Measurements from ENCODE around the gene ADAMTSL3.
"Not testable (repeated sequence)": the region's sequence is repeated elsewhere in the genome, so short reads cannot be mapped to it uniquely, and the experiment has no call there.

ADAMTSL3 gene

DNA sequence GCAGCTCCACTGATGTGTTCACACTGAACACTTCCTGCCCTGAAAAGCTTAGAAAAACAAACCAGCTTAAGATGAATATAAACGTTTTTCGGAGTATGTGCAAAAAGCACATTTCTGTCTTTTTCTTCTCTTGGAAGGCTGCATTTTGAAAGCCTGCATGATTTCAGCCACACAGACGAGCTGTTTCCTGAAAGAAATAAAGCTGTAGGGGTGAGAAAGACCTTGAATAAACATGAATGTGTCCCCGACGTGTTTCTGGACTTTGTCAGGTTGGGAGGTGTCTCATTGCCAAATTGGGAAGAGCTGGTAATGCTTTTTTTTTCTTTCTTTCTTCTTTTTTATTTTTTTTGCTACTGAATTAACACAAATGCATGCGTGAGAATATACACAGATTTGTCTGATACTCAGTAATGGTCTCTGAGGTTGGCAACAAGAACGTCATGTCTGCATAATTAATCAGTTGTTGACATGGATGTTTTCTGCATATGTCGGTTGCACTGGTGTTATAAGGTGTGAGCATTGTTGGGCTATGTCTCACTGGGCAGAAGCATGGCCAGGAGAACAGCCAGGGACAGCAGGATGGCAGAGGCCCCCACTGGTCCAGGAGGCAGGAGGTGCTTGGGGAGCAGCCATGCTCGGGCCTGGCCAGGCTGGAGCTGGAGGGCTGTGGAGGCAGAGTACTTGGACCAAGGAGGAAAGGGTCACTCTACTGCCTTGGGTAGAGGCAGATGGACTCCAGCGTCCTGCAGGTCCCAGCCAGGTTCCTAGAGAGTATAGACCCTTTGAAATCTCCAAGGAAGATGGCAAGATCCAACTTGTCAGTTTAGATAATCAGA, 39.0 kb downstream of the ADAMTSL3 start:
- DNase-seq, result no peak
- in situ Hi-C loops (cut with HindIII; ENCODE audit: low pct_ligation_motif_present, low pct_unique_long_range_greater_than_20kb, low sequenced_read_pairs), result no loop called here

DNA sequence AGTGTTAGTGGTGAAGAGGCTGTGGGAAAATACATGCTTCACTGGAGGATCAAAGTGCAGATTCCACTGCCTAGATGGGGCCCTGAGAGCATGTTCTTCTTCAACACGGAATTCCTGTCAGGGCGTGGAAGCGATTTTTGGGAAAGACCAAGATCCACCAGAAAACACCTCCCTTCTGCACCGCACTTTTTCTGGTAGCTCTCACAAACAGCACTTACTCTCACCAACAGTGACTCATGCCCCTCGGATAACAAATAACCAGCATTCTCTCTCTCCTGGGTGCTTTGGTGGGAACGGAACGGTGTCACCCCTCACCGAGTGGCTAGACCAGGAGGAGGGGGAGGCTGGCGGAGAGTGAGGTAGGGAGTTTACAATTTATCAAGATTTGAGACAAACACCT, 40.1 kb downstream of the ADAMTSL3 start:
- in situ Hi-C loops (cut with HindIII; ENCODE audit: low pct_ligation_motif_present, low pct_unique_long_range_greater_than_20kb, low sequenced_read_pairs), result no loop called here
- DNase-seq, result peak; percentile 78

DNA sequence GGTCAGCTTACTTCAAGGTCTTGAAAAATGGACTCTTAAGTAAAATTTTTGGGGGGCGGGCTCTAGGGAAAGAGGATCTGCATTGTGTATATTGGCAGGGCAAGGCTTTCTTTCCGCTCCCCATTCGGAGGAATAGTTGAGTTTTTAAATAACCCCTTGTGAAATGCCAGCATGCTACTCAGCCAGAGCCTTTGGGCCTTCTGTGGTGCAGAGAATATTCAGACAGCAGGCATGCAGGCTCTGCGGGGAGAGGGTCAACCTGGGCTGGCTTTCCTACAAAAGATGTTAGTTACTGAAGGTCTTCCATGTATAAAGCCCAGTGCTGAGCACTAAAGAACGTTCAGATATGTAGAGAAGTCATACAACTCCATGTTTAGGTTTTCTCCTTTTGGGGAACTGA, 40.6 kb downstream of the ADAMTSL3 start:
- in situ Hi-C loops (cut with HindIII; ENCODE audit: low pct_ligation_motif_present, low pct_unique_long_range_greater_than_20kb, low sequenced_read_pairs), result no loop called here
- peak; percentile 44 for DNase-seq

DNA sequence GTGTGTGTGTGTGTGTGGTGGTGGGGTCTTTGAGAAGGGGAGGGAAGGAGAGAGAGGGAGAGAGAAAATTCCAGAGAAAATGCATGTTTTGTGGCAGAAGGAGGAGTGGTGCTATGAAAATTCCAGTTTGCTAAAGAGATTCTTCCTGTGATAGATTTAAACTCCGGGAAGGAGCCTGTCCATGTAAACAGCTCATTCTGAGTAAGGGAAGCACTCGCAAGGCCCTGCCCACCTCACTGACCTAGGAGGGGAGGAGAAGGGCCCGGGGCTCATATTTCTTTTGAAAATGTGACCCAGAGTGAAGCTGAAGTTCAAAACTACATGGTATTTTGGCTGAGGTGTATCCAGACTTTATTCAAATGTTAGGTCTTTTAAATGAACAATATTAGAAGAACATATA, 41.3 kb downstream of the ADAMTSL3 start:
- DNase-seq, result peak; percentile 43
- in situ Hi-C loops (cut with HindIII; ENCODE audit: low pct_ligation_motif_present, low pct_unique_long_range_greater_than_20kb, low sequenced_read_pairs), result no loop called here

DNA sequence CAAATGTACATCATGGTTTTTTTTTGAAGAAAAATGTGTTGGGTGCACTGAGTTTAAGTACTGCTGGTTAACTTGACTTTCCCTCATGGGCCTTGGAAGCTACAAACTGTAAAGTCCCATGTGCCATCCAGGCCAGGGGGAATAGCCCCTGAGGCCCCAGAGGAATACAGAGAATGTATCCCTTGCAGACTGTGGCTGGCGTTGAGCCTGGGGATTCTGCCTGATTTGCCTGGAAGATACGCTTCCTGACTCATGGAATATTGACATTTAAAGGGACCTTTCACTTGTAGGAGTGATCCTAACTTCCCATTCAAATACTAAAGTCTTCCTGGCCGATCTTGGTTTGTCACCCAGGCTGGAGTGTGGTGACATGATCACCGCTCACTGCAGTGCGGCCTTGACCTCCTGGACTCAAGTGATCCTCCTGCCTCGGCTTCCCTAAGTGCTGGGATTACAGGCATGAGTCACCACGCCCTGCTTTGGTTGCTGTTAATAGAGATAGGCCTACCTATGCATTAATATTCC, 42.0 kb downstream of the ADAMTSL3 start:
- DNase-seq, result peak; percentile 9
- in situ Hi-C loops (cut with HindIII; ENCODE audit: low pct_ligation_motif_present, low pct_unique_long_range_greater_than_20kb, low sequenced_read_pairs), result no loop called here

DNA sequence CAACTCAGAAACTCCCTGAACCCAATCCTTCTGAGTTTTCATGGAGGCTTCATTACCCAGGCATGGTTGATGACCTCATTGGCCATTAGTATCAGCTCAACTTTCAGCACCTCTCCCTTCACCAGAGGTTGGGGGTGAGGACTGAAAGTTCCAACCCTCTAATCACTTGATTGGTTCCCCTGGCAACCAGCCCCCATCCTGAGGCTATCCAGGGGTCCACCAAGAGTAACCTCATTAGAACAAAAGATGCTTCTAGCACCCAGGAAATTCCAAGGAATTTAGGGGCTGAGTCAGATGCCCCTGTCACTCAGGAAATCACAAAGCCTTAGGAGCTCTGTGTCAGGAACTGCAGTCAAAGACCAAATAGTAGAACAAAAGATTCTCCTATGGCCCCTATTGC, 43.8 kb downstream of the ADAMTSL3 start:
- peak; percentile 16 for DNase-seq
- in situ Hi-C loops (cut with HindIII; ENCODE audit: low pct_ligation_motif_present, low pct_unique_long_range_greater_than_20kb, low sequenced_read_pairs), result no loop called here

DNA sequence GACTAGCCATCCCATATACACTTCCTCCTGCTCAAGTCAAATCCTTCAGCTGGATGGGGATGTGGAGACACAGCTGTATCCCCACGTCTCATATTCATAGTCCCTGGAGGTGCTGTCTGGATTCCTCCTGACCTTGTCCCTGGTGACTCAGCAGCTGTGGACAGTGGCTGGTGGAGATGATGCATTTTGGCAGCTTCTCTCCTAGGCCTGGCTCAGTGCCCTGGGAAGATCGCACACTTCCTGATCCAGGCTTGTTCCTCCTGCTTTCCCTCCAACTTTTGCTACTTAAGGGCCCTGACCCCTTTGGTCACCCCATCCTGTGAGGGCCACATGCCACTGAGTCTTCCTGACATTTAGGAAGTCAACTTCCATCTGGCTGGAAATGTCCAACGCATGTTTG, 44.4 kb downstream of the ADAMTSL3 start:
- DNase-seq, result peak; percentile 53
- in situ Hi-C loops (cut with HindIII; ENCODE audit: low pct_ligation_motif_present, low pct_unique_long_range_greater_than_20kb, low sequenced_read_pairs), result no loop called here

DNA sequence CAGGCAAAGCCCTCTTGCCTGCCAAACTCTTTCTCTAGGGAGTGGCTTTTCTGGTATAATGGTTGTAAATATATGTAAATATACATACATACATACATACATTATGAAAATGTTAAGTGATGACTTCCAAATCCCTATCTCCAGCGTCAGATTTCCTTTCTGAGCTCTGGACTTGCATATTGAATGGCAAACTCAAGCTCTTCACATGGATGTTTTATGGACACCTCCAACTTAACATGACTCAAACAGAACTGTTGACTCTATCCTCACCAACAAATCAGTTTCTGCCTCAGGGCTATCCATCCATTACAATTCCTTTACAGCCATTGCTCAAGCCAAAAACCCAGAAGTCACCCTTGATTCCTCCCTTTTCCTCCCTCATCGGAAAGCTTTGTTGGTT, 45.1 kb downstream of the ADAMTSL3 start:
- in situ Hi-C loops (cut with HindIII; ENCODE audit: low pct_ligation_motif_present, low pct_unique_long_range_greater_than_20kb, low sequenced_read_pairs), result no loop called here
- no peak for DNase-seq

DNA sequence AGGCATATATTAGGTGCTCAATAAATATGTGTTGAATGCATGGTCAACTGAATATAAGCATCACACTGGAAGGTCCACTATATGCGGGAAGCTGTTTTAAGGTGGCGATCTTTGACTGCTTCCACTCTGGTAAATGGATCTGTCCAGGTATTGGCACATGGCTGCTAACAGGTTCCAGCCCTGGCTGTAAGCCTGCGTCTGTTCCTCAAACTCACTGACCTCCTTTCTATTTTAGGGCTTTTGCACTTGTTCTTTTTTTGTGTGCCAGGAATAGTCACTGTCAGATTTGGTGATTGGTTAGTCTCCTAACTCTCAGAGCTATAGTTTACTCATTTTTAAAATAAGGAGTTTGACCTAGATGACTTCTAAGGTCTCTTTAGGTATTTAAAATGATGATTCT, 46.2 kb downstream of the ADAMTSL3 start:
- DNase-seq, result no peak
- in situ Hi-C loops (cut with HindIII; ENCODE audit: low pct_ligation_motif_present, low pct_unique_long_range_greater_than_20kb, low sequenced_read_pairs), result no loop called here

DNA sequence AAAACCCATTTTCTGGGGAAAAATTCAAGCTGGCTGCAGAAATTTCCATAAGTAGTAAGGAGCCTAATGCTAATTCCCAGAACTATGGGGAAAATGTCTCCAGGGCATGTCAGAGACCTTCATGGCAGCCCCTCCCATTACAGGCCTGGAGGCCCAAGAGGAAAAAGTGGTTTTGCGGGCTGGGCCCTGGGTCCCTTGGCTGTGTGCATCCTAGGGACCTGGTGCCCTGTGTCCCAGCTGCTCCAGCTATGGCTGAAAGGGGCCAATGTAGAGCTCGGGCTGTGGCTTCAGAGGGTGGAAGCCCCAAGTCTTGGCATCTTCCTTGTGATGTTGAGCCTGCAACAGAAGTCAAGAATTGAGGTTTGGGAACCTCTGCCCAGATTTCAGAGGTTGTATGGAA, 48.4 kb downstream of the ADAMTSL3 start:
- DNase-seq; in situ Hi-C loops (cut with HindIII; ENCODE audit: low pct_ligation_motif_present, low pct_unique_long_range_greater_than_20kb, low sequenced_read_pairs): not testable (repeated sequence)

DNA sequence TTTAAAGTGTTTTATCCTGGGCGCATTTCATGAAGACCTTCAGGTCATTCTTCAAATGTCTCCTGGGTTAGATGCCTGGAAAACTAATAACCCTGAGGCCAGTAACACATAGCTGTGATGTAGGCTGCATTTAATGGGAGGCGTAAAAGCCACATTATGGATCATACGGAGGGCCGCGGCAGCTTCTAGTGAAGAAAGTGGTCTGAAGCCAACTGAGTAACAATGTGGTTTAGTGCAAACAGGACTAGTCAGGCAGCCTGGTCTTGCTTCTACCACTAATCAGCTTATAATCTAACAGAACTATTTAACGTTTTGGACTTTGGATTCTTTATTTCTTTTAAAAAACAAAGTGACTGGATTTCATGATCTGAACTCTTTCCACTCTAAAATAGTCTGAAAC, 54.4 kb downstream of the ADAMTSL3 start:
- DNase-seq, result no peak
- in situ Hi-C loops (cut with HindIII; ENCODE audit: low pct_ligation_motif_present, low pct_unique_long_range_greater_than_20kb, low sequenced_read_pairs), result no loop called here

DNA sequence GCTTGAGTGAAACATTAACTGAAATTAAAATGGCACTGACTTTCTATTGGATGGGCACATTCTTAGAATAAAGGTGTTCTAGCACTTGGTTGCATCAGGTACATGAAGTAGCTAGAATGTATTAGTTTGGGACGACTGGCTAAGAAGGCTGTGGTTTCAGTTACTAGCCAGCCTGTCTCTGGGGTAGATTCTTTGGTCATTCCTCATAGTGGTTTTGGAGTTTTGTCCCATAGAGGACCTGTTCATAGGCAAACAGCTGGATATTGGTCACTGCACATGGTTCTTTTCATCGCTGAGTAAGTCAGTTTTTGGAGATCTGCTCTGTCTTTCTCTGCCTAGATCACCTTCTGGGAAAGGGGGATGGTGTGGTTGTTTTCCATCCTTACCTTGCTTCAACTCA, 55.3 kb downstream of the ADAMTSL3 start:
- in situ Hi-C loops (cut with HindIII; ENCODE audit: low pct_ligation_motif_present, low pct_unique_long_range_greater_than_20kb, low sequenced_read_pairs), result no loop called here
- peak; percentile 39 for DNase-seq

DNA sequence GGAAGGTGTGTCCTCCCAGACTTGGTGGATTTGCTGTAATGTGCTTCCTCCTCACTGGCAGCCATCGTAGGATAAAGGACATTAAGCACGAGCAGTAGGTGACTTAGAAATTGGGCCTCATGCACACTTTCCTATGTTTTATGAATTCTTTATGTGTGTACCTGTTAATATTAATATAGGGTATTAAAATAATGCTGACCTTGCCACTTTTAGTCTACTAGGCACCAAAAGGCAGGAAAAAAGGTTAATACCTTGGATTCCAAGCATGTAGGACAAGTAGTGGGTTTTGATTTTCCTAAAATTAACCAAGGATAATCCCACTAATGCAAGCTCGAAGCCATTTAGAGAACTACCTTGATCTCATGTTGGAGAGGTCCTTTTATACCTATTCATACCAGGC, 55.9 kb downstream of the ADAMTSL3 start:
- no peak for DNase-seq
- in situ Hi-C loops (cut with HindIII; ENCODE audit: low pct_ligation_motif_present, low pct_unique_long_range_greater_than_20kb, low sequenced_read_pairs), result no loop called here

DNA sequence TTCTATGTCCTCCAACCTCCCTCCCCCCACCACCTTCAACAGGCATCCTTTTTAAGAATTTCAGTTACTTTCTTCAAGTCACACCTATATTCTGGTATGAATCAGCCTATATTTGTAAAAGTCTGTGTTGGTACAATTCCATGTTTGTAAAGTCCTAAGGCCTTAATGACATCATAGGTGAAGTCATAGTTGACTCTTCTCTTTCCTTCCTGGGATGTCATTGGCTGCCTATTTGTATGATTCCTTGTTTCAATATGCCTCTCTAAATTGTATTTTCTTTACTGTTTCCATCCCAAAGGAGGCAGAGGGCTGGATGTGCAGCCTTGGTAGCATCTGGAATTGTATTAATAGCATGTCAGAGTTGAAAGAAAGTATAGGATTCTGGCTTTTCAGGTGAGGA, 56.5 kb downstream of the ADAMTSL3 start:
- in situ Hi-C loops (cut with HindIII; ENCODE audit: low pct_ligation_motif_present, low pct_unique_long_range_greater_than_20kb, low sequenced_read_pairs), result no loop called here
- no peak for DNase-seq

DNA sequence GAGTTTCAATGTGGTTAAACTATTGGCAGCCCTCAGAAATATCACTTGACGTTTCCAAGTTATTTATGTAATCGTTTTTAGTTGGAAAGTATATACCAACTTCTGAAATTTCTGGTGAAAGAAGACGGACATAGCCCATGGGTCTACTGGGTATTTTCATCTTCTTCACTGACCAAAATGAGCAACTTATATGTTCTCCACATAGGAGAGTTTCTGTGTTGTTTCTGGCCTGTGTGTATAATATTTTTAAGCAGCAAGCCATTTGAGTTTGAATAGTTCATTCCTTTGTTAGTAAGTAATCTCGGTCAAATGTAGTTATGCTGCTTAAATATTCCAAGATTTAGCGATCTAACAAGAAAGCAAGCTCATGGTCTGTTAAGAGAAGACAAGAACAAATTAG, 57.3 kb downstream of the ADAMTSL3 start:
- no peak for DNase-seq
- in situ Hi-C loops (cut with HindIII; ENCODE audit: low pct_ligation_motif_present, low pct_unique_long_range_greater_than_20kb, low sequenced_read_pairs), result no loop called here

DNA sequence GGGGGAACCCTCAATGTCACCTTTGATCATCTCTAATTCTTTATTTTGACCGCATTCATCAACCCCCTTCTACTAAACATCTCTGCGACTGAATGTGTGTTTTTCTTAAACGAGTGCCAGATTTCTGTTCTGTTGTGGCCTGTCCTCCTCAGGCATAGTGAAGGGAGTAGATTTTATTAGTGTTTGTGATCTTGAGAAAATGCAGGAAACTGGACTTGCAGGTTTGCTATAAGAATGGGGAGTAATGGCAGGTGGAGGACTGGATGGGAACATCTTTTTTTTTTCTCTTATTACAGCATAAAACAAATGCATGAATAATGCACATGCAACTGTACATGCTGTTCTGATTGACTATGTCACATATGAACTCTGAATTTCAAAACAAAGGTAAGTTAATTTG, 59.3 kb downstream of the ADAMTSL3 start:
- in situ Hi-C loops (cut with HindIII; ENCODE audit: low pct_ligation_motif_present, low pct_unique_long_range_greater_than_20kb, low sequenced_read_pairs), result no loop called here
- DNase-seq, result no peak

DNA sequence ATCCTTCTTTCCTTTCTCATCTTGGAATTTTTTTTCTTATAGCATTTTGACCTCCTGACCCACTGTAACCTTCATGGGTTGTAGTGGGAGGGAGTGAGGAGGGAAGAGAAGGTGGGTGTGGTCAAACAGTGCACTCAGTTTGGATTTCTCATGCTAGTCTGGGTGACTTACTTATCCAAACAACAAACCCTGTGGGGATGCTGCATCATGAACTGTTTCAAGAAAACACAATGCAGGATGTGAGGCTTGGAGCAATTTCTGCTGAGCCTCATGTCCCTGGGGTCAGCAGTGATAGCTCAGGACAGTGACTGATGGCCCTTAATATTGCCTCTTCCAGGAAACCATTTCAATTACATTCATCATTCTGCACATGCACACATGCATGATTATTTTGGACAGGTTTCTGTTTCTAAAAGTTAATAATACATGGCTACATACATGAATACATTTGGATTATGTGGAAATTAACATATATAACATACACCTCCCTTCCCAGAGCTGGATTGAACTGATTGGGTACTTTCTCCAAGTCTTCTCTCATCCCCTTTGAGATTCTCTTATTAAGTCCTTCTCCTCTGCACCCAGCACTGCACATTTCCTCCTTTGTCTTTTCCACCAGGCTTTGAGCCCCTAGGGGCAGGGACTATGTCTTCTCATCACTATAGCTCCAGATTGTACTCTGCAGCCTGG, 61.2 kb downstream of the ADAMTSL3 start:
- in situ Hi-C loops (cut with HindIII; ENCODE audit: low pct_ligation_motif_present, low pct_unique_long_range_greater_than_20kb, low sequenced_read_pairs), result no loop called here
- no peak for DNase-seq

DNA sequence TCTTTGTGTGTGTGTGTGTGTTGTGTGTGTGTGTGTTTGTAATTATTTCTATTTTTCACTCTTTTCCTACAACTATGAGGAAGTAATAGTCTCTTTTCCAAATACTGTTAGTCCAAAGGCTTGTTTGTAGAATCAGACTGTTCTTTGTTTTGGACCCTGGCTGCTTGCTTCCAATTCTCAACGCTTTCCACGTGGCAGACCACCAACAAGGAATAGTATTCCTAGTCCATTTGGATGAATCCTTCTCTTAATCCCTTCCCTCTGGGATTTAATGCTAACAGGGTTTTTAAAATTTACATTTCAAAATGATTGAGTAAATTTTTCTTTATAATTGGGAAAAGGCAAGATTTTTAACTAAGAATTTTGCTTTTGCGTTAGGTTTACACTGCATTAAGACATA, 62.7 kb downstream of the ADAMTSL3 start:
- no peak for DNase-seq

DNA sequence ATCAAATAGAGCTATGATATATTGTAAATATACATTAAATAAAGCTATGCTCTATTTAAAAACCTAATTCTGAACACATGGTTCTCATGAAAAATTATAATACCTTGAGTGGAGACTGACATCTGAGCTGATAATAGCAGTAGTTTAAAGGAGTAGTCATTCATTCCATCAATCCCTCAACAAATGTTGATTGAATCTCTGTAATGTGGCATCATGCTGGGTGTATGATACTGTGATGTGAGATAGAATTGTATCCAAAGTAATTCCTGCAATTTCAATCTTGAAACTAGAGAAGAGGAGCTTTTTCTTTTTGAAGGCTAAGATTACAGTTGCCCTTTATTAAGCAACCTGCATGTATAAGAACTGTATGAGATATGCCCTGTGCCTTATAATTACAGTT, 63.1 kb downstream of the ADAMTSL3 start:
- no peak for DNase-seq
- in situ Hi-C loops (cut with HindIII; ENCODE audit: low pct_ligation_motif_present, low pct_unique_long_range_greater_than_20kb, low sequenced_read_pairs), result no loop called here

More for the DNA sequence above, 62.7 kb downstream of the ADAMTSL3 start:
- in situ Hi-C loops (cut with HindIII; ENCODE audit: low pct_ligation_motif_present, low pct_unique_long_range_greater_than_20kb, low sequenced_read_pairs), result no loop called here

DNA sequence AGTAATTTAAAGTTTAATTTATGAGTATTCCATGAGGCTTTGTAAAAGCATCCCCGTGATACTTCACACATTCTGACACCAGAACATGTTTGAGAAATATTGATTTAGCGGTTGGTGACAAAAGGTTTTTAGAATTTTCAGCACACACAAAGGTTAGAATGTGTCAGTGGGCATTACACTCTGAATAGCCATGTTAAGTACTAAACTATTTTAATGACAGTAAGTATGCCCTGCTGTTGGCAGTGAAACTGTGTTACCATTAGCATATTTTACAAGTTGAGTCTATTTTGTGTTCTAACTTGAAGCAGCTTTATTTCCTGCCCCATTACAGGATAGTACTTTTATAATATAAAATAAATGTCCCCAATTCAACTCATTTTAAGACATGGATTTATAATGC, 66.5 kb downstream of the ADAMTSL3 start:
- no peak for DNase-seq
- in situ Hi-C loops (cut with HindIII; ENCODE audit: low pct_ligation_motif_present, low pct_unique_long_range_greater_than_20kb, low sequenced_read_pairs), result no loop called here

Data from ACHN (cell line).